HG02981 (cell line): Measurements from ENCODE around the gene ETV6.

ENCODE experiments used
- ATAC-seq: cut with Tn5 transposase; IDR thresholded peaks from one replicate; pipeline ENCODE4 v1.9.1; 2021; ENCODE audit warnings: mild to moderate bottlenecking, moderate library complexity; ENCODE audit not compliant: unreplicated experiment

Gene ETV6

GRCh38 chr12:11689591-11690186 is 40.2 kb downstream of the ETV6 start:
- ATAC-seq, result no peak

GRCh38 chr12:11693067-11693466 is 43.6 kb downstream of the ETV6 start:
- no peak for ATAC-seq

- no peak for ATAC-seq
Measured at GRCh38 chr12:11693601-11694000, 44.1 kb downstream of the ETV6 start.

GRCh38 chr12:11694528-11694927 is 45.1 kb downstream of the ETV6 start:
- no peak for ATAC-seq

DNA sequence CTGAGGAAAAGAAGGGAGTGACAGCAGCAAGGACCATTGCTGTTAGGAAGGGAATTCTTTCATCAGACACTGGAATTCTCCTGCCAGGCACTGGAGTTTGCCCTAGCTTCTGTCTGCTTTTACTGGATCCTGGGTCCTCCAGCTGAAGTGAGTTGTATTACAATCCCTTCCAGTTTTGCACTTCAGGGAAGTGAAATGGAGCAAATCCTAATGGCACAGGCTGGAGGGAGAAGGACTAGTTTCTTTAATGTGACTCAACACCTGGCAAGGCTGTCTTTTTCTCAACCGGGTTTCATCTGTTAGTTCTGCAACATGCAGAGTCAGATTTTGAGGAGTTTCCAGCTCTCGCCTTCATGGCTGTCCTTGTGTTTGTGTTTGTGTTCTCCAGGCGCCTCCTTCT is 45.8 kb downstream of the ETV6 start:
- no peak for ATAC-seq

GRCh38 chr12:11696084-11696483 is 46.6 kb downstream of the ETV6 start:
- ATAC-seq, result no peak

DNA sequence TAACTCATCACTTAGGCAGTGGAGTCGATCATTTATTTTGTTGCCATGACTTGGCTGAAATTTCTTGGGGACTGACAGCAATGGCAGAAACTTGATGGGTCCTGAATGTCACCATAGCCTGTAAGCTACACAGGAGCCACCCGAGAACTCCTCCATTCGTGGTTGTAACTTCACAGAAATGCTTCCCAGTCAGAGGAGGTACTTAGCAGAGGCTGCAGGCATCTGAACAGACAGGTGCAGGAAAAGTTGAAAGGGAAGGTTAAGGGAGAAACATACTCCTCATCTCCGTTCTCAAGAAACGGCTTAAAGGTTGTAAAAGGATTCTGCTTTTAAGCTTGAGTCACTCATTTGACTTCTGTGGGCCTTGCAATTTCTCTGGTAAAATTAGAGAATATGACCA is 47.7 kb downstream of the ETV6 start:
- no peak for ATAC-seq

DNA sequence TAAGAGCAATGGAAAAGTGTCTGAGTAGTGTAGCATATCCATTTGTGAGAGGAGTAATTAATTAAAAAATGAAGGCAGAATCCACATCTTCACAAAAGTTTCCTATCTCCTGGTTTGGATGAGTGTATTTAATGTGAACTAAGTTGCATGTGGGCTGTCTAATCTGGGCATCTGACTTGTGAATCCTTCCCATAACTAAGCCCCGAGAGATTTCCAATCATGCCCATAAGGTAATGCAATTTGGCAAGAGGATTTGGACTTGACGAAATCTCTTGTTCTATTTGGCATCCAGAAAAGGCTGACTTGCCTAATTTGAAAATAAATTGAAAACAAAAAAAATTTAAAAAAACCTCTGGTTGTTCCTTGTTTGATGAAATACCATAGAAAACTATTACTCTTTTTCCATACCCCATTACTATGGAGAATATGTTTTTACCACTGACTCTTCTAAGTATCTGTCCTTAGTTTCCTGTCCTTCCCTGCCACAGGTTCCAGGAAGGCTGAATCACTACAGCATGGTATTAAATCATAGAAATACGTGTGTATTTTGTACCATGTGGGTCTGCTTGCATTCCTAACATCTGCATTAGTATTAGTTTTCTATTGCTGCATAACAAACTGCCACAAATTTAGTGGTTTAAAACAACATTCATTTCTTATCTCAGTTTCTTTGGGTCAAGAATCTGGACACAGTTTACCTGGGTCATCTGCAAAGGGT is 48.4 kb downstream of the ETV6 start:
- ATAC-seq, result no peak

GRCh38 chr12:11698729-11699128 is 49.3 kb downstream of the ETV6 start:
- no peak for ATAC-seq

DNA sequence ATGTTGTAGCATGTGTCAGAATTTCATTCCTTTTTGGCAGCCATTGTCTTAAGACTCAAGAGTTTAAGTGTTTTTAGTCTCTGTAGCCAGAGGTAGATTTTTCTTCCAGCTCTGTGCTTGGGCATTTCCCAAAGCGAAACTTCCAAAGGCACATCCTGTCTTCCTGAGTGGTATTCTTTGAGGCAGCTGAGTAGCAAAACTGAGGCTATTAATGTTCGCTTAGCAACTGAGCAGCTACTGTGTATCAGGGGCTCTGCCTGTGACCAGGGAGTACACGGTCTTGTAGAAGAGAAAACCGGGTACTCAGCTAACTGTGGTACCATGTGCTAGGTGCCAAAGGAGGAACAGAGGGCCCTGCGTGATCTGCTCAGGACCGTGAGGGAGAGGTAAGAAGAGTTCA is 52.0 kb downstream of the ETV6 start:
- no peak for ATAC-seq

DNA sequence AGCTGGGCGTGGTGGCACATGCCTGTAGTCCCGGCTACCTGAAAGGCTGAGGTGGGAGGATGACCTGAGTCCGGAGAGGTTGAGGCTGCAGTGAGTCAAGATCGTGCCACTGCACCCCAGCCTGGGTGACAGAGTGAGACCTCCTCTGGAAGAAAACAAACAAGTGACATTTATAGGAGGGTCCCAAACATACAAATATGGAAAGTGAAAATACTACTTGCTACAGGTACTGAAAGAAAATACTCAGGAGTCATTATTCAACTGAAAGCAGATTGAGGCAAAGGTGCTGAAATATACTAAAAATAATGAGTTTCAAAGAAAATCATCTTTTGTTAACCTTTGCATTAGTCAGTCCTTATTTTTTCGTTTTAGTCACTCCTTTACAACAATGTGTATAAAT is 53.5 kb downstream of the ETV6 start:
- ATAC-seq, result no peak

GRCh38 chr12:11703378-11703777 is 53.9 kb downstream of the ETV6 start:
- no peak for ATAC-seq

DNA sequence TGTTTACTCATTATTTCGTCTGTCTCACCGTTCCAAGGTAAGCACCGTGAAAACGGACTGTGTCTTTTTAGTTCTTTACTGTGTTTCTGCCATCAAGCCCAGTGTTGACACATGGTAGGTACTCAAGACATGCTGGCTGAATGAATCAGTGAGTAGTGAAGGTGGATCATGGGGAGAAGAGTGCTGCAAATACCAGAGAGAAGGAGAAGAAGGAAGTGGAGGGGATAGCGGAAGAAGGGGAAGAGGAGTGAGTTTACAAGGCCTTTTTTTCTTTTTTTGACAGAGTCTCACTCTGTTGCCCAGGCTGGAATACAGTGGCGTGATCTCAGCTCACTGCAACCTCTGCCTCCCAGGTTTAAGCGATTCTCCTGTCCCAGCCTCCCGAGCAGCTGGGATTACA is 54.6 kb downstream of the ETV6 start:
- ATAC-seq, result no peak

- ATAC-seq, result no peak
Measured at GRCh38 chr12:11705010-11705409, 55.5 kb downstream of the ETV6 start.

GRCh38 chr12:11706509-11707379 is 57.3 kb downstream of the ETV6 start:
- ATAC-seq, result no peak

- no peak for ATAC-seq
Measured at GRCh38 chr12:11707535-11707934, 58.1 kb downstream of the ETV6 start.

DNA sequence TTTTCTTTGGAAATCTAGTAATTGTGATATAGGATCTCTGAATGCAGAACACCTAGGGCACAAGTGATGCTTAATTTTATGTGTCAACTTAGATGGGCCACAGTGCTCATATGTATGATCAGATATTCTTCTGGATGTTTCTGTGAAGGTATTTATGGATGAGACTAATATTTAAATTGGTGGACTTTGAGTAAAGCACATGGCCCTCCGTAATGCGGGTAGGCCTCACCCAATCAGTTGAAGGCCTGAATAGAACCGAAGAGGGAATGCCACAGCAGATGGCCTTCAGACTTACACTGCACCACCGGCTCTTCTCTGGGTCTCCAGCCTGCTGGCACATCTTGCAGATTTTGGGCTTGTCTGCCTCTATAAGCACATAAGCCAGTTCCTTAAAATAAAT is 60.0 kb downstream of the ETV6 start:
- ATAC-seq, result no peak

DNA sequence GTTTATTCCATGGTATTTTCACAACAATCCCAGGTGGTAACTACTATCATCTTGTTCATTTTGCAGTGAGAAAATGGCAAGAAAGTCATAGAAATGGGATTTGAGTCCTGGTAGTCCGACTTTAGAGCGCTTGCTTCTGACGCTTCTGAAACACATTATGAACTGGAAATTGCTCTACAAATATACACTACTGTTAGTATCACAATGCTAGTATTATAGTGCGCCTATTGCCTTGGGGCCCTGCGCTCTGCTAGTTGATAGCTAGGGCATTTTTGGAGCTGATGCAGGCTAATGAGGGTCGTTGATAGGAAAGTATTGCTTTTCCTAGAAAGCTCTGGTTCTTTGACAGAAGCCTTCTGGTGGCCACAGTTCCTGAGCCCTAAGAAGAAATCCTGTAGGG is 61.0 kb downstream of the ETV6 start:
- no peak for ATAC-seq

DNA sequence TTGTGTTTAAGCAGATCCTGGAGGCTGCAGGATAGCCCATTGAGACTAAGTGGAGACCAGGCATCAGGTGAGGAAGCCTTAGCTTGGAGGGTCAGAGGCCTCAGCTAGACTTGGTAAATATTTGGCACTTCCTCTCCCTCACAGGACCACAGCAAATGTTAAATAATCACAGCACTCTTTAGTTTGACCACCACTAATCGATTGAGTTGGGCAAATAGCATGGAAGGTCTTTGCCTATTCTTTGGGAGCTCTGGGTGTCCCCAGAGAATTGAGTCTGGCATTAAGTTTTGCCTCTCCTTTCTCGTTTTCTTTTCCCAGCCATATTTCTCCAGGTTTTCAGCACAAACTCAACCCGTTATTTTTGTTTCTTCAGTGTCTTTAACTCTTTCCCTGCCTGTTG is 61.4 kb downstream of the ETV6 start:
- no peak for ATAC-seq

DNA sequence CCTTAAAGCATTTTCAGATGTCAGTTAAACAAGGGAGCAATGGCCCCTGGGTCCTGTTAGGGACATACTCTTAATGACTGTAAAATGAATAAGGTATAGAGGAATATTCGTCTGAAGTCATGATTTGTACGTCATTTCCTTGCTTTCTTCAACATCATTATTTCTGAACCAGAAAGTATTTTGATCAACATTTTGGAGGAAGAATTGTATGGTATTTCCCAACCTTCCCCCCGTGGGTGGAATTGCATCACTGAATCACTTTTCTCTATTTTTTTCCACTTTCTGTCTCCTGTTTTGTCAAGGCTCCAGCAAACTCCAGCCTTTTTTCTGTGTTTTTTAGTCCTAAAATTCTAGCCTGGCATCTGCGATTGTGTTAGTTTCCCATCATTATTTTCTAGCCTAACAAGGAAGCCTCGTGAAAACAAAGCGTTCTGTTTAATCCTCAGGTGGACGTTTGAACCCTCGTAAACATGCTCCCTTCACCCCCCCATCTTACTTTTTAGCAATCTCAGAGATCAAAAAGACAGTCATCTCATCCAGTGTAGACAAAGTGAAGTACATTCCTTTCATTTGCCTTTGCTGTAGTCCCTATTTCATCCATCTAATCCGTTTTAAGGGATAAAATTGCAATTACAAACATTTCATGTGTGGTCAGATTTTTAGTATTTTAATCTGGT is 62.3 kb downstream of the ETV6 start:
- ATAC-seq, result no peak

GRCh38 chr12:11712491-11712890 is 63.0 kb downstream of the ETV6 start:
- no peak for ATAC-seq
